NCI-H2107 treated with DMSO at 0.1 percent for 48 hours (cell line): ENCODE results near the gene OGFOD1.

Source experiments
- DNase-seq: peaks from one replicate; lab custom pipeline; 2025; ENCODE audit not compliant: unreplicated experiment; lab: John Stamatoyannopoulos, UW

Gene OGFOD1

GRCh38 chr16:56520251-56520577 is 68.9 kb downstream of the OGFOD1 start:
- no peak for DNase-seq

DNA sequence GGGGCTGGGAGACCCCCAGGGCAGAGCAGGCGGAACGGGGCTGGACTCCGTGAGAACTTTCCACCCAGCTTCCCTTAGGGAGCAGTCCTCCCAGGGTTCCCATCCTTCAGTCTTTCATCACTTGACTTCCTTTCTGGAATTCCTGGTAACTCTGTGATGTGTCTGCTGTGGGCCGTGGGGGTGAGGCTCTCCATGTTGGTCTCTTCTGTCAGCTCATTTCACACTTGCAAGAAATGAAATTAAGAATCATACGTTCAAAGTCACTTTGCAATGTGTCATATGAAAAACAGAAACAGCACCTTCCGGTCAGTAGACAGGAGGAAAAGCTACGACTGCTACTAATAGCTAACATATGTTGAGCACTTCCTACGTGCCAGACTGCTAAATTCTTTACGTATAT is 73.9 kb downstream of the OGFOD1 start:
- no peak for DNase-seq
